Measurements from ENCODE around the gene C1R. TPM values are rescaled to one million over a fixed set of nuclear protein-coding genes. Genes with fewer than 3 reads are reported as not detected.

Gene C1R
- polyA plus RNA-seq, 3 donors: 0.14 to 0.88 TPM; not detected in 1

- no peaks in the 10 kb centered on the region for H3K36me3 Mint-ChIP-seq
- TF ChIP-seq CTCF (IDR thresholded peaks at IDR 0.05): no peak
These were observed 27.7 kb downstream of the C1R start for GRCh38 chr12:7064516-7064915.

DNA sequence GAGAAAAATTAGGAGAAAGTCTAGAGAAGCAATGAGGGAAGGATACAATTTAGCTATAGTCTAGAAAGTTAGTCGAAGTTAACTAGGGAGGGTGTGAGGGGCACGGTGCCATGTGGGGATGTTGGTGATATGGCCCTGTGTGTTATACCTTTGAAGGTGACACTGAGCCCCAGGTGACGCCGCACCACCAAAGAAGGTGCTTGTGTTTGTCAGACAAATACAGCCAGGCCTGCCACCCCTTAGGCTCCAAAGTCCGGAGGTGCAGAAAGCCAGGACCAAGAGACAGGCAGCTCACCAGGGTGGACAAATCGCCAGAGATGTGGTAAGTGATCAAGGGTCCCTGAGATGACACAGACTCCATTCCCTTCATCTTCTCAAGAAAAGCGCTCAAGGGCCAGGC, 30.6 kb downstream of the C1R start:
- Mint-ChIP-seq H3K27ac (no peak overlapping the region), H3K4me3 (no peak overlapping the region), H3K36me3 (no peaks in the 10 kb centered on the region), H3K27me3 (ENCODE audit: low read depth in 3 of 3) (peaks cover 0 to 9% (median 4%) of the 10 kb centered on the region in 3 donors), H3K9me3 (peaks cover 0 to 2% (median 0%) of the 10 kb centered on the region in 7 donors), H3K4me1 (peaks cover 13% of the 10 kb centered on the region)
- TF ChIP-seq CTCF (IDR thresholded peaks at IDR 0.05): no peak
- WGBS (ENCODE audit: insufficient coverage): 94% methylated on average over 5 of the region's 7 CpGs
- Histone ChIP-seq H4K20me1 (ENCODE audit: insufficient read depth, low read length) (no peaks in the 10 kb centered on the region), H2AFZ (ENCODE audit: insufficient read depth, low read depth, low read length, poor library complexity, severe bottlenecking) (no peak overlapping the region), H3K4me2 (replicated peaks; ENCODE audit: extremely low read depth, low read length, poor library complexity, severe bottlenecking) (no peak overlapping the region), H3K36me3 (replicated peaks in 1 of 2; ENCODE audit: control insufficient read depth in 1 of 2, insufficient read depth in 2 of 2, low read length in 2 of 2) (no peaks in the 10 kb centered on the region), H3K4me1 (ENCODE audit: control insufficient read depth in 1 of 2, insufficient read depth in 2 of 2, low read length in 2 of 2) (peaks cover 0 to 9% of the 10 kb centered on the region in 2 donors), H3K27ac (ENCODE audit: low read depth in 1 of 2, low read length in 2 of 2) (no peak overlapping the region), H3K27me3 (ENCODE audit: control insufficient read depth in 2 of 2, insufficient read depth in 2 of 2, low read length in 2 of 2) (no peaks in the 10 kb centered on the region), H3K9ac (ENCODE audit: insufficient read depth, low read length, poor library complexity, severe bottlenecking) (no peak overlapping the region), H3K4me3 (replicated peaks in 1 of 3; ENCODE audit: low read depth in 2 of 3, low read length in 3 of 3) (no peak overlapping the region), H3K9me3 (replicated peaks in 1 of 2; ENCODE audit: control insufficient read depth in 1 of 2, insufficient read depth in 1 of 2, low read length in 2 of 2) (no peaks in the 10 kb centered on the region), H3K79me2 (ENCODE audit: insufficient read depth, low read length) (no peaks in the 10 kb centered on the region)
- no peak for DNase-seq
- intact Hi-C loops (cut with micrococcal nuclease): no loop called here

More at GRCh38 chr12:7064516-7064915, 27.7 kb downstream of the C1R start:
- Mint-ChIP-seq H3K4me1 (peaks cover 2% of the 10 kb centered on the region), H3K9me3 (peaks cover 0 to 1% (median 0%) of the 10 kb centered on the region in 7 donors), H3K27me3 (ENCODE audit: low read depth in 3 of 3) (peaks cover 2 to 6% (median 5%) of the 10 kb centered on the region in 3 donors), H3K27ac (no peak overlapping the region), H3K4me3 (no peak overlapping the region)
- Histone ChIP-seq H3K4me1 (ENCODE audit: control insufficient read depth in 1 of 2, insufficient read depth in 2 of 2, low read length in 2 of 2) (no peaks in the 10 kb centered on the region), H2AFZ (ENCODE audit: insufficient read depth, low read depth, low read length, poor library complexity, severe bottlenecking) (no peak overlapping the region), H3K79me2 (ENCODE audit: insufficient read depth, low read length) (no peaks in the 10 kb centered on the region), H3K4me3 (replicated peaks in 1 of 3; ENCODE audit: low read depth in 2 of 3, low read length in 3 of 3) (no peak overlapping the region), H3K9me3 (replicated peaks in 1 of 2; ENCODE audit: control insufficient read depth in 1 of 2, insufficient read depth in 1 of 2, low read length in 2 of 2) (no peaks in the 10 kb centered on the region), H4K20me1 (ENCODE audit: insufficient read depth, low read length) (no peaks in the 10 kb centered on the region), H3K36me3 (replicated peaks in 1 of 2; ENCODE audit: control insufficient read depth in 1 of 2, insufficient read depth in 2 of 2, low read length in 2 of 2) (no peaks in the 10 kb centered on the region), H3K27ac (ENCODE audit: low read depth in 1 of 2, low read length in 2 of 2) (no peak overlapping the region), H3K27me3 (ENCODE audit: control insufficient read depth in 2 of 2, insufficient read depth in 2 of 2, low read length in 2 of 2) (no peaks in the 10 kb centered on the region), H3K9ac (ENCODE audit: insufficient read depth, low read length, poor library complexity, severe bottlenecking) (no peak overlapping the region), H3K4me2 (replicated peaks; ENCODE audit: extremely low read depth, low read length, poor library complexity, severe bottlenecking) (no peak overlapping the region)
- intact Hi-C loops (cut with micrococcal nuclease): no loop called here
- WGBS (ENCODE audit: insufficient coverage): 100% methylated on average over 1 of the region's 3 CpGs
- DNase-seq: no peak
